Left ventricle myocardium inferior (tissue), 1 donor: Measurements from ENCODE around the gene C2orf68. TPM values are rescaled to one million over a fixed set of nuclear protein-coding genes. Genes with fewer than 3 reads are reported as not detected.
"Not testable (repeated sequence)": the region's sequence is repeated elsewhere in the genome, so short reads cannot be mapped to it uniquely, and the experiment has no call there.

Experiments
- DNase-seq: peaks from one replicate; pipeline ENCODE4 v3.0.0-alpha.2; 2020
- H3K27ac ChIP-seq: fragments of 200-600 bp; replicated peaks from 2 replicates; pipeline ENCODE4 v1.8.0; 2021
- H3K27me3 ChIP-seq: fragments of 200-600 bp; 2 replicates; pipeline ENCODE4 v1.8.0; 2021; ENCODE audit warnings: low read depth
- H3K36me3 ChIP-seq: fragments of 200-600 bp; 2 replicates; pipeline ENCODE4 v1.8.0; 2021
- H3K4me1 ChIP-seq: fragments of 200-600 bp; 2 replicates; pipeline ENCODE4 v1.8.0; 2021
- H3K4me3 ChIP-seq: fragments of 200-600 bp; 2 replicates; pipeline ENCODE4 v1.8.0; 2021; ENCODE audit warnings: mild to moderate bottlenecking, moderate library complexity
- H3K9me3 ChIP-seq: fragments of 200-600 bp; replicated peaks from 2 replicates; pipeline ENCODE4 v1.8.0; 2021
- intact Hi-C: fragments of 100-400 bp; cut with micrococcal nuclease; formaldehyde crosslinking; loops from one replicate; pipeline ENCODE4 v1.11.0; 2022
- total RNA-seq: library from RNA; stranded (reverse); fragmentation: NEBNext Ultra II Directional; extraction: Animal tissue kit (Norgen Biotek cat#: 25700); gene quantifications from one replicate; pipeline ENCODE4 v1.2.1, GENCODE V29; 2021
- TF ChIP-seq, protein P1 (sequence below): fragments of 200-600 bp; IDR thresholded peaks from 2 replicates; pipeline ENCODE4 v1.8.0; 2021; ENCODE audit warnings: antibody characterized with exemption, mild to moderate bottlenecking, borderline replicate concordance
- donor health status: DM: no; HTN: yes; CAD: no; lungs with severe emphysema.

C2orf68 gene
- total RNA-seq, 1 donor from 2014 or later = 25.1 TPM

DNA sequence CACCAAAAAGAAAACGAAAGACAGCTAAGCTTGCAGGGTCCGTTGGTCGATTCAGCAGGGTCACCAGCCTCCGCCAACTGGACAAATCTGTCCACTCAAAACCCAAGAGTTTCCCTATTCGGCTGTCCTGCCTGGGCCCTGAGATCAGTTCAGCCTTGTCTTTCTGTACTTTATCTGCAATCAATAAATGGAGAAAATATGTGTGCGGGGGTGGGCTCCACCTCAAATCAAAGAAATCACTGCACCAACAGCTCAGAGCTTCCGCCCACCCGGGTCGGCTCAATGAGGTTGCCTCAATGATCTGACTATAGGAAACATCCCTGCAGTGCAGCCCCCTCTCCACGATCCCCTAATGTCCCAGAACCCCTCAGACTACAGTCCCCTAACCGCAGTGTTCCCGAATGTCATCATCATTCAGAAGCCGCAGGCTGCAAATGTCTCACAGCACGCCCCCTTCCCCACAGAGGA is 51.0 kb downstream of the C2orf68 start:
- no peak for DNase-seq
- Histone ChIP-seq H3K4me3 (peak overlapping the region; percentile 83), H3K27me3 (no peaks in the 10 kb centered on the region), H3K27ac (peak overlapping the region; percentile 95), H3K9me3 (no peaks in the 10 kb centered on the region), H3K36me3 (peaks cover 29% of the 10 kb centered on the region), H3K4me1 (peaks cover 35% of the 10 kb centered on the region)
- intact Hi-C loops = no loop called here
- TF ChIP-seq, protein P1, sequence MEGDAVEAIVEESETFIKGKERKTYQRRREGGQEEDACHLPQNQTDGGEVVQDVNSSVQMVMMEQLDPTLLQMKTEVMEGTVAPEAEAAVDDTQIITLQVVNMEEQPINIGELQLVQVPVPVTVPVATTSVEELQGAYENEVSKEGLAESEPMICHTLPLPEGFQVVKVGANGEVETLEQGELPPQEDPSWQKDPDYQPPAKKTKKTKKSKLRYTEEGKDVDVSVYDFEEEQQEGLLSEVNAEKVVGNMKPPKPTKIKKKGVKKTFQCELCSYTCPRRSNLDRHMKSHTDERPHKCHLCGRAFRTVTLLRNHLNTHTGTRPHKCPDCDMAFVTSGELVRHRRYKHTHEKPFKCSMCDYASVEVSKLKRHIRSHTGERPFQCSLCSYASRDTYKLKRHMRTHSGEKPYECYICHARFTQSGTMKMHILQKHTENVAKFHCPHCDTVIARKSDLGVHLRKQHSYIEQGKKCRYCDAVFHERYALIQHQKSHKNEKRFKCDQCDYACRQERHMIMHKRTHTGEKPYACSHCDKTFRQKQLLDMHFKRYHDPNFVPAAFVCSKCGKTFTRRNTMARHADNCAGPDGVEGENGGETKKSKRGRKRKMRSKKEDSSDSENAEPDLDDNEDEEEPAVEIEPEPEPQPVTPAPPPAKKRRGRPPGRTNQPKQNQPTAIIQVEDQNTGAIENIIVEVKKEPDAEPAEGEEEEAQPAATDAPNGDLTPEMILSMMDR = no peak

DNA sequence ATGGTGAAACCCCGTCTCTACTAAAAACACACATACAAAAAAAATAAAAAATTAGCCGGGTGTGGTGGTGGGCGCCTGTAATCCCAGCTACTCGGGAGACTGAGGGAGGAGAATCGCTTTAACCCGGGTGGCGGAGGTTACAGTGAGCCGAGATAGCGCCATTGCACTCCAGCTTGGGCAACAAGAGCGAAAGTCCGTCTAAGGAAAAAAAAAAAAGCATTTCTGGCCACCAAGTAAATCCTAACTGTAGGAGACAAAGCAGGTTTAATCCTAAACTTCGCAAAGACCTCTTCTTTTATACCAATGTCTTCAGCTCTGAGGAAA is 51.5 kb downstream of the C2orf68 start:
- intact Hi-C loops = not testable (repeated sequence)

DNA sequence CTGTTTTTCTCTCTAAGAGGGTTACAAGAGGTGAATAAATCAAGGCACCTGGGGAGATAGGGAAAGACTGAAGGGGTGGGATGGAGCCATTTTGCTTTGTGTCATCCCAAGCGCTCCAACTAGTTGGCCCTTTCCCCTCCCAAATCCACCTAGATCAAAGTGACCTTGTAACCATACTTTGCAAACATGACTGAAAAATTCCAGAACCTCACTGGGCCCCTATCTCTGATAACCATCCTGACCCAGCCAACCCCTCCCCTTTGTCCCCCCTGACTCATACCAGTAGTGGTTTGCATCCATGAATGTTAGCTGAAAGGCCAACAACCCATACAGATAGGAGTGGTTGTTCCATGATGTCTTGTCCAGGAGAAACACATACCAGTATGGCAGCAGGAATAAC is 53.7 kb downstream of the C2orf68 start:
- Histone ChIP-seq H3K27me3 (no peaks in the 10 kb centered on the region), H3K4me3 (no peak overlapping the region), H3K4me1 (peaks cover 35% of the 10 kb centered on the region), H3K27ac (no peak overlapping the region), H3K9me3 (no peaks in the 10 kb centered on the region), H3K36me3 (peaks cover 55% of the 10 kb centered on the region)
- intact Hi-C loops = no loop called here
- no peak for DNase-seq
- TF ChIP-seq, protein P1 = no peak

More for the DNA sequence above, 51.5 kb downstream of the C2orf68 start:
- peaks cover 32% of the 10 kb centered on the region for H3K36me3 ChIP-seq
- not testable (repeated sequence) for H3K27ac ChIP-seq, H3K9me3 ChIP-seq, H3K27me3 ChIP-seq, DNase-seq
- H3K4me1 ChIP-seq = peaks cover 35% of the 10 kb centered on the region
- peak overlapping the region; percentile 83 for H3K4me3 ChIP-seq

DNA sequence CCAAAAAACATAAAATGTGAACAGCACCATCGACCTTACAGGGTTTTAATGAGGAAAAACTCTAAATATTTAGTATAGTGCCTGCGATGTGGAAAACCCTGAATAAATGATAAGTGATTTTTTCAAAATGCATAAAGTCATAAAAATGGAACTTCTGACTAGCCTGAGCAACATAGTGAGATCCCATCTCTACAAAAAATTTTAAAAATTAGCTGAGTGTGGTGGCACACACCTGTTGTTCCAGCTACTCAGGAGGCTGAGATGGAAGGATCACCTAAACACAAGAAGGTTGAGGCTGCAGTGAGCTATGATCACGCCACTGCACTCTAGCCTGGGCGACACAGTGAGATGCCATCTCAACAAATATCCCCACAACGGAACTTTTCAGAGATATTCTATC is 54.7 kb downstream of the C2orf68 start:
- Histone ChIP-seq H3K27ac (no peak overlapping the region), H3K4me1 (peaks cover 34% of the 10 kb centered on the region), H3K36me3 (peaks cover 65% of the 10 kb centered on the region), H3K4me3 (no peak overlapping the region), H3K9me3 (no peaks in the 10 kb centered on the region), H3K27me3 (no peaks in the 10 kb centered on the region)
- DNase-seq = no peak
- intact Hi-C loops = no loop called here
- TF ChIP-seq, protein P1 = no peak

Other genes starting within 250 kb of the C2orf68 start
- gene CAPG, start 201.7 kb downstream of the C2orf68 start, total RNA-seq = 3.5 TPM
- gene SH2D6, start 193.4 kb downstream of the C2orf68 start, total RNA-seq = not detected
- 145 TPM for gene MAT2A, start 72.9 kb downstream of the C2orf68 start, total RNA-seq
- 25.5 TPM for gene GGCX, start 50.6 kb downstream of the C2orf68 start, total RNA-seq
- gene VAMP8, start 34.5 kb downstream of the C2orf68 start, total RNA-seq = 15.5 TPM
- gene VAMP5, start 27.6 kb downstream of the C2orf68 start, total RNA-seq = 47.3 TPM
- 89.2 TPM for gene RNF181, start 16.3 kb downstream of the C2orf68 start, total RNA-seq
- 10.1 TPM for gene TMEM150A, start 9.4 kb downstream of the C2orf68 start, total RNA-seq
- gene USP39, start 4.1 kb upstream of the C2orf68 start, total RNA-seq = 32.1 TPM
- gene SFTPB, start 56.1 kb upstream of the C2orf68 start, total RNA-seq = not detected
- gene GNLY, start 82.3 kb upstream of the C2orf68 start, total RNA-seq = 1.5 TPM
- 23.3 TPM for gene ATOH8, start 141.9 kb upstream of the C2orf68 start, total RNA-seq